ENCODE results near the gene TFRC.
"Not testable (repeated sequence)": the region's sequence is repeated elsewhere in the genome, so short reads cannot be mapped to it uniquely, and the experiment has no call there.

Gene TFRC

GRCh38 chr3:196068812-196069211 lies 13.1 kb downstream of the TFRC start:
- H3K36me3 Mint-ChIP-seq = peaks cover 58% of the 10 kb centered on the region
- CTCF ChIA-PET = interaction anchor here (3.2 to 9.5 kb wide), 2 partner anchors 19 to 130 kb away, joined by 12 to 293 read pairs; no protein-coding TSS in a partner anchor
- not testable (repeated sequence) for DNase-seq, H3K9me3 Mint-ChIP-seq, H3K27me3 Mint-ChIP-seq, H3K27ac Mint-ChIP-seq, H3K4me1 Mint-ChIP-seq, H3K4me3 Mint-ChIP-seq

GRCh38 chr3:196067439-196067838 lies 14.5 kb downstream of the TFRC start:
- H3K36me3 Mint-ChIP-seq = peaks cover 61% of the 10 kb centered on the region
- CTCF ChIA-PET = no interaction called here
- H3K27ac Mint-ChIP-seq = no peak overlapping the region
- H3K27me3 Mint-ChIP-seq = no peaks in the 10 kb centered on the region
- no peak for DNase-seq
- H3K9me3 Mint-ChIP-seq = no peaks in the 10 kb centered on the region
- peaks cover 5% of the 10 kb centered on the region for H3K4me1 Mint-ChIP-seq
- no peak overlapping the region for H3K4me3 Mint-ChIP-seq

GRCh38 chr3:196063971-196064370 lies 17.9 kb downstream of the TFRC start:
- H3K4me1 Mint-ChIP-seq = no peaks in the 10 kb centered on the region
- no peaks in the 10 kb centered on the region for H3K27me3 Mint-ChIP-seq
- H3K4me3 Mint-ChIP-seq = no peak overlapping the region
- CTCF ChIA-PET = interaction anchor here (1.1 to 5.4 kb wide), 2 partner anchors 9 to 10 kb away, joined by 3 to 49 read pairs; no protein-coding TSS in a partner anchor
- H3K27ac Mint-ChIP-seq = peak overlapping the region; percentile 15
- H3K9me3 Mint-ChIP-seq = no peaks in the 10 kb centered on the region
- DNase-seq = no peak
- peaks cover 60% of the 10 kb centered on the region for H3K36me3 Mint-ChIP-seq

- CTCF ChIA-PET = interaction anchor here (5.4 kb wide), 1 partner anchor 9 kb away, joined by 49 read pairs; no protein-coding TSS in a partner anchor
- no peak for DNase-seq
- H3K4me1 Mint-ChIP-seq = no peaks in the 10 kb centered on the region
- H3K27me3 Mint-ChIP-seq = no peaks in the 10 kb centered on the region
- H3K9me3 Mint-ChIP-seq = no peaks in the 10 kb centered on the region
- no peak overlapping the region for H3K4me3 Mint-ChIP-seq
- H3K36me3 Mint-ChIP-seq = peaks cover 60% of the 10 kb centered on the region
- peak overlapping the region; percentile 53 for H3K27ac Mint-ChIP-seq
Measured at GRCh38 chr3:196063456-196063855, 18.4 kb downstream of the TFRC start.

- no peak for DNase-seq
- CTCF ChIA-PET = interaction anchor here (5.4 kb wide), 1 partner anchor 10 kb away, joined by 49 read pairs; no protein-coding TSS in a partner anchor
- Mint-ChIP-seq H3K4me3 (no peak overlapping the region), H3K9me3 (no peaks in the 10 kb centered on the region), H3K27me3 (no peaks in the 10 kb centered on the region), H3K4me1 (no peaks in the 10 kb centered on the region), H3K27ac (peak overlapping the region; percentile 53), H3K36me3 (peaks cover 63% of the 10 kb centered on the region)
Measured at GRCh38 chr3:196063049-196063448, 18.8 kb downstream of the TFRC start.

- no peak for DNase-seq
- Mint-ChIP-seq H3K27me3 (no peaks in the 10 kb centered on the region), H3K4me1 (no peaks in the 10 kb centered on the region), H3K27ac (no peak overlapping the region), H3K4me3 (no peak overlapping the region), H3K9me3 (no peaks in the 10 kb centered on the region), H3K36me3 (peaks cover 59% of the 10 kb centered on the region)
- CTCF ChIA-PET = interaction anchor here (5.4 kb wide), 1 partner anchor 12 kb away, joined by 49 read pairs; no protein-coding TSS in a partner anchor
Measured at GRCh38 chr3:196060834-196061233, 21.1 kb downstream of the TFRC start.

- no peak overlapping the region for H3K27ac Mint-ChIP-seq
- no peak overlapping the region for H3K4me3 Mint-ChIP-seq
- no peaks in the 10 kb centered on the region for H3K4me1 Mint-ChIP-seq
- CTCF ChIA-PET = no interaction called here
- no peak for DNase-seq
- no peaks in the 10 kb centered on the region for H3K9me3 Mint-ChIP-seq
- peaks cover 63% of the 10 kb centered on the region for H3K36me3 Mint-ChIP-seq
- H3K27me3 Mint-ChIP-seq = no peaks in the 10 kb centered on the region
Measured at GRCh38 chr3:196057760-196058331, 24.0 kb downstream of the TFRC start.

- CTCF ChIA-PET = interaction anchor here (1.5 kb wide), 1 partner anchor 17 kb away, joined by 7 read pairs; no protein-coding TSS in a partner anchor
Measured at GRCh38 chr3:196056371-196056770, 25.5 kb downstream of the TFRC start.

GRCh38 chr3:196055683-196056270 lies 26.1 kb downstream of the TFRC start:
- Mint-ChIP-seq H3K4me1 (no peaks in the 10 kb centered on the region), H3K36me3 (peaks cover 66% of the 10 kb centered on the region), H3K27ac (no peak overlapping the region), H3K27me3 (no peaks in the 10 kb centered on the region), H3K4me3 (no peak overlapping the region), H3K9me3 (no peaks in the 10 kb centered on the region)
- DNase-seq = no peak
- CTCF ChIA-PET = interaction anchor here (1.5 kb wide), 1 partner anchor 17 kb away, joined by 7 read pairs; no protein-coding TSS in a partner anchor

More at GRCh38 chr3:196056371-196056770, 25.5 kb downstream of the TFRC start:
- H3K9me3 Mint-ChIP-seq, H3K4me1 Mint-ChIP-seq, H3K27me3 Mint-ChIP-seq, H3K4me3 Mint-ChIP-seq, DNase-seq: not testable (repeated sequence)
- peak overlapping the region; percentile 24 for H3K27ac Mint-ChIP-seq
- peaks cover 66% of the 10 kb centered on the region for H3K36me3 Mint-ChIP-seq

GRCh38 chr3:196055240-196055639 lies 26.6 kb downstream of the TFRC start:
- H3K27me3 Mint-ChIP-seq = no peaks in the 10 kb centered on the region
- DNase-seq = no peak
- no peaks in the 10 kb centered on the region for H3K9me3 Mint-ChIP-seq
- CTCF ChIA-PET = no interaction called here
- H3K4me1 Mint-ChIP-seq = no peaks in the 10 kb centered on the region
- H3K27ac Mint-ChIP-seq = peak overlapping the region; percentile 30
- peaks cover 63% of the 10 kb centered on the region for H3K36me3 Mint-ChIP-seq
- H3K4me3 Mint-ChIP-seq = no peak overlapping the region

- peak overlapping the region; percentile 30 for H3K27ac Mint-ChIP-seq
- DNase-seq = no peak
- no peak overlapping the region for H3K4me3 Mint-ChIP-seq
- CTCF ChIA-PET = interaction anchor here (0.7 to 1.4 kb wide), 3 partner anchors 10 to 117 kb away, joined by 3 to 4 read pairs (median 3); no protein-coding TSS in a partner anchor
- peaks cover 63% of the 10 kb centered on the region for H3K36me3 Mint-ChIP-seq
- no peaks in the 10 kb centered on the region for H3K27me3 Mint-ChIP-seq
- H3K4me1 Mint-ChIP-seq = no peaks in the 10 kb centered on the region
- H3K9me3 Mint-ChIP-seq = no peaks in the 10 kb centered on the region
Measured at GRCh38 chr3:196054661-196055060, 27.2 kb downstream of the TFRC start.

- no peaks in the 10 kb centered on the region for H3K27me3 Mint-ChIP-seq
- H3K4me1 Mint-ChIP-seq = no peaks in the 10 kb centered on the region
- no peak overlapping the region for H3K4me3 Mint-ChIP-seq
- H3K27ac Mint-ChIP-seq = no peak overlapping the region
- peaks cover 65% of the 10 kb centered on the region for H3K36me3 Mint-ChIP-seq
- no peak for DNase-seq
- CTCF ChIA-PET = interaction anchor here (0.8 to 1.4 kb wide), 2 partner anchors 11 to 464 kb away, joined by 3 read pairs; no protein-coding TSS in a partner anchor
- H3K9me3 Mint-ChIP-seq = no peaks in the 10 kb centered on the region
Measured at GRCh38 chr3:196053487-196053886, 28.4 kb downstream of the TFRC start.

- peaks cover 54% of the 10 kb centered on the region for H3K36me3 Mint-ChIP-seq
- no peak for DNase-seq
- H3K4me1 Mint-ChIP-seq = no peaks in the 10 kb centered on the region
- H3K27ac Mint-ChIP-seq = no peak overlapping the region
- no peaks in the 10 kb centered on the region for H3K27me3 Mint-ChIP-seq
- CTCF ChIA-PET = interaction anchor here (0.8 to 1.4 kb wide), 2 partner anchors 21 to 40 kb away, joined by 3 to 6 read pairs; no protein-coding TSS in a partner anchor
- no peak overlapping the region for H3K4me3 Mint-ChIP-seq
- no peaks in the 10 kb centered on the region for H3K9me3 Mint-ChIP-seq
Measured at GRCh38 chr3:196051282-196052076, 30.4 kb downstream of the TFRC start.

GRCh38 chr3:196050597-196050996 lies 31.3 kb downstream of the TFRC start:
- Mint-ChIP-seq H3K9me3 (no peaks in the 10 kb centered on the region), H3K4me1 (no peaks in the 10 kb centered on the region), H3K4me3 (no peak overlapping the region), H3K27me3 (no peaks in the 10 kb centered on the region), H3K36me3 (peaks cover 51% of the 10 kb centered on the region), H3K27ac (no peak overlapping the region)
- no peak for DNase-seq
- CTCF ChIA-PET = interaction anchor here (0.8 to 2.3 kb wide), 3 partner anchors 20 to 41 kb away, joined by 3 to 12 read pairs (median 6); no protein-coding TSS in a partner anchor

Measured in activated naive CD4-positive, alpha-beta T cell treated with anti-CD3 and anti-CD28 coated beads, Interleukin-2, amount 10 ng/mL, durations not matched to agents 7 days and 5 days (primary cell).